Activated gamma-delta T cell (primary cell): ENCODE results near the gene PXDN.

Source experiments
- DNase-seq: peaks from one replicate; lab custom pipeline; 2025; lab: John Stamatoyannopoulos, UW

PXDN gene

DNA sequence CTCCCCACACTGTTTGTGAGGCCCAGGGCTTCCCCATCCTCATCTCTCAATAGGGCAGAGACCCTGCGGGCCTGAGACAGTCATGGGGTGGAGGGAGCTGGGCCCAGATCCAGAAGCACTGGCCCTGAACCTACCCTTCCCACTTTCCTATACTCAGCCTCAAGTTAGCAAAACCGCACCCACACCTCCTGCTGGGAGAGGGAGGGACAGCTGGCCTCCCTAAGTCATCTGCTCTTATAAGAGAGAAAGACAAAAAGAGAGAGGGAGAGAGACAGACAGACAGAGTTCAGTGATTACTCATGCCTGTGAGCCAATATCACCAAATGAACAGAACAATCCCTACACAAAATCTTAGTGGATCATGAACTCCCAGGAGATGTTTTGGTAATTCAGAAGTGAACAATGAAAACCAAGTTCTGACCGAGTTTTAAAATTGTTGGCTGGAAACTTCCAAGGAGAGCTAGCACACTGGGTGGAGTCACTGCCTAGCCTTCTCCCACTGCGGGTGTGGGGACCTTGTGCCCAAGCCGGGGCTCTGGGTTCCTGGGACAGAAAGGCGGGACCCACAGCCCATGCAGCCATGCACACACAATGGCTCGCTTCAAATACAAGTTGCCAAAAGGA is 130.5 kb downstream of the PXDN start:
- DNase-seq, result no peak

DNA sequence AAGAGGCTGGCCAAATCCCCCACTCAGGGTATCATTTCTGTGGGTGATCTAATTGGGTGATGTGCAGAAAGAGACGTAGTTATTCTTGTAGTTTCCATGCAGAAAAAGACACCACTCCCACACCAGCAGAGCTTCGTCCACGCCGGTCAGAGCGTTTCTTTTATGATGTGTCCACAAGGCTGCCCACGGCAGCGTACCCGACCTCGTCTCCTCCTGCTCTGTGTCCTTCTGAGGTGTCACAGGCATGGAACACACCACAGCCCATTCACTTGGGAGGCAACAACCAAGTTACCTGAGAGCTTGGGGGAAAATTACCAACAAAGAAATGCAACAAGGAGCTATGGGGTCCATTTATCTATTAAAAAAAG is 131.3 kb downstream of the PXDN start:
- no peak for DNase-seq

- no peak for DNase-seq
Observed at GRCh38 chr2:1612391-1613077, 131.8 kb downstream of the PXDN start.

DNA sequence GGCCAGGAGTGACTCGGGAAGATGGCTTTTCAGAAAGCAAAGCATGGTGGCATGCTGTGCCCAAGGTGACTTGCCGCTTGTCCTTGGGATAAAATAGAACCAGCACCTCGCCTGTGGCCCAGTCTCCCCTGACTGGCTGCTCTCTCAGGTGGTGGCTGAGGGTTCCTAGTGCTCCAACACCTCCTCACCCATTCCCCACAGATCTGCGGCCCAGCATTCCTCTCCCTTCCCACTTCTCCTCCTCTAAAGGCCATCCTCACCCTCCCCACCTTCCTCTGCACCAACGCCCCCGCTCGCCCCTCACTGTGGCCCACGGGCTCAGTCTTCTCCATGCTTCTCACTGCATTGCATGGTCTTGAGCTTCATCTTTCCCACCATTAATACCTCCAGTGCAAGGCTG is 132.4 kb downstream of the PXDN start:
- no peak for DNase-seq

GRCh38 chr2:1610096-1610485 is 134.2 kb downstream of the PXDN start:
- no peak for DNase-seq

- no peak for DNase-seq
Observed at GRCh38 chr2:1609485-1610095, 134.7 kb downstream of the PXDN start.

DNA sequence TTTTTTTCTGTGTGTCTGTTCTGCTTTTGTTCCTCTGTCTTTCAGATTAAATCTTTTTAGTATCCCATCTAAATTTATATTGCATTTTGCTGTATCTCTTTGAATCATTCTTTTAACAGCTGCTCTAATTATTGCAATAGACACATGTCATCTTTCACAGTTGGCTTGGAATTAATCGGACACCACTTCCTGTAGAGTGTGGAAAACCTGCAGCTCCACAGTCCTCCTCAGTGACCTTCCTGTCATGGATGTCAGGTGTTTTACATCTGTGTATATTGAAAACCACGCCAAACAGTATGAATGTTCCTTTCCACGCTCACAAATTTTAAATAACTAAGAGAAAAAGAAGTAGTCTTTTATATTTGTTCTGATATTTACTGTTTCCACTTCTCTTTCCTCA is 135.3 kb downstream of the PXDN start:
- DNase-seq, result no peak

DNA sequence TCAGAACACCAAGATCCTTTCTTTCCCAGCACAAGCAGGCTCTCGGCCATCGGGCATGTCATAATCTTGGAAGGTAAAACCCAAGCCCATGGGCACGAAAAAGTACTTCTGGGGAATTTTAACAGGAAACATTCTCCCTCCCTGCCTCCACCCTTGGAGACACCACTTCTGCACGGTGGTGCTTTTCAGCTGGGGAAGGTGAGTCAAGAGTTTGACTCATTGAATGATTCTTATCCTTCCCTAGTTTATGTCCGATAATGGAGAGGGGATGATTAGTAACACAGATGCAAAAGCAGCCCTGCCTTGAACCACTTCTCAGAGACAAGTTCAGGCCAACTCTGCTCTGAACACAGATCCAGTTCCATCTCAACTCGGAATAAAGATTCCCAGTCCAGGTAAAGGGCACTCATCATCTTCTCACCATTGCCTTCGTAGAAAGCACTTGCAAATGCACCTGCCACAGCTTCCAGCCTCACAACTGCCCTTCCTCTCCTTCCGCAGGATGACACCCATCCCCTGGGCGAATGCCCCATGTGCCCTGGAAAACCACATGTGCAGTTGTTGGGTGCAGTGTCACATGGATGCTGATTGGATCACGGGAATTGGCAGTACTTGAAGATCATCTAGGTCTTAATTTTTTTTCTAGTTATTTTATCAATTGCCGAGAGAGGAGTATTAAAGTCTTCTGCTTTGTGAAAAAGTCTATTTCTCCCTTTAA is 136.2 kb downstream of the PXDN start:
- DNase-seq, result no peak

- DNase-seq, result no peak
Observed at GRCh38 chr2:1607236-1607920, 136.9 kb downstream of the PXDN start.

DNA sequence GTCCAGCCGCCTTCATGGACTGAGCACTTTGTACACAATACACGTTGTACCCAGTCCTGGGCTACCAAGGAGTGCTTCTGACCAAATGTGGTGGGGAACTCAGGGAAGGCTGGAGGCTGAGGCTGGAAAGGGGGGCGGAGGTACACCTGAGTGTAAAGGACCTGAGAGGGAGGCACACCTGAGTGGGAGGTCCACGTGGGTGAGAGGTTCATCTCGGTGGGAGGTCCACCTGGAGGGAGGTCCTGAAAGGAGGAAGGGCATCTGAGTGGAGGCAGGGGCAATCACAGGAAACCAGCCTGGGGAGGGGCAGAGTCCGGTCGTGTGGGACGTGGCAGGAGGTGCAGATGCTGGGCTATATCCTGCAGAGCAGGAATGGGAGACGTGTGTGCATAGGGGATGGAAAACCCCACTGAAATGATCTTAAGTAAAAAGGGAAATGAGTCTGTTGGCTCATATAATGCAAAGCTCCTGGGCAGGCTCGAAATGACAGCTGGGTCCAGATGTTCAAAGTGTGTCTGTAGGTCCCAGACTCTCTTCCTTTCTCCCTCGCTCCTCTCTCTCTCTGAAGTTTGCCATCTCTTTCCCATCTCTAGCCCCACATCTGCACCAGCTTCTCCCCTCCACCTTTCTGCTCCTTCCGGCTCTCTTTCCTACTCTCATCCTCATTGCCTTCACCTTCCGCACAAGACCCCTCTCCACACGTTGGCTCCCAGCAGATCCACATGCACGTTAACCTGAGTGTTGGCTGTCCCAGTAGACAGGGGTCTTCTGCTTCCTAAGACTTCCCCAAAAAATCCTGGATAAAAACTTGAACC is 137.7 kb downstream of the PXDN start:
- DNase-seq, result no peak

DNA sequence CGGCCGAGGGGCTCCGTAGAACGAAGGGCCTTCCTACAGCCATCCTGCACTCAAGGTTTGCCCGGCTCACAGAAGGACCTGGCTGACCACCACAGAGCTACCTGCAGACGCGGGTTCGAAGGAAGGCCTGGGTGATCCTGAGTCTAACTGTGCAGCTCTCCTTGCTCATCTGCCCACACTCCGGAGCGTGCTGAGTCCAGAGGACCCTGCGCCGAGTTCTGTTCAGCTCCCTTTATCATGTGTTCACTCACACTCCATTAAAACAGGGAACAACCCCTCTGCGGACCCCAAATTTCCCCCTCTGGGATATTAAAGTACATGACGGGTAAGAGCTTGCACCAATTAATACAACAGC is 138.3 kb downstream of the PXDN start:
- no peak for DNase-seq

DNA sequence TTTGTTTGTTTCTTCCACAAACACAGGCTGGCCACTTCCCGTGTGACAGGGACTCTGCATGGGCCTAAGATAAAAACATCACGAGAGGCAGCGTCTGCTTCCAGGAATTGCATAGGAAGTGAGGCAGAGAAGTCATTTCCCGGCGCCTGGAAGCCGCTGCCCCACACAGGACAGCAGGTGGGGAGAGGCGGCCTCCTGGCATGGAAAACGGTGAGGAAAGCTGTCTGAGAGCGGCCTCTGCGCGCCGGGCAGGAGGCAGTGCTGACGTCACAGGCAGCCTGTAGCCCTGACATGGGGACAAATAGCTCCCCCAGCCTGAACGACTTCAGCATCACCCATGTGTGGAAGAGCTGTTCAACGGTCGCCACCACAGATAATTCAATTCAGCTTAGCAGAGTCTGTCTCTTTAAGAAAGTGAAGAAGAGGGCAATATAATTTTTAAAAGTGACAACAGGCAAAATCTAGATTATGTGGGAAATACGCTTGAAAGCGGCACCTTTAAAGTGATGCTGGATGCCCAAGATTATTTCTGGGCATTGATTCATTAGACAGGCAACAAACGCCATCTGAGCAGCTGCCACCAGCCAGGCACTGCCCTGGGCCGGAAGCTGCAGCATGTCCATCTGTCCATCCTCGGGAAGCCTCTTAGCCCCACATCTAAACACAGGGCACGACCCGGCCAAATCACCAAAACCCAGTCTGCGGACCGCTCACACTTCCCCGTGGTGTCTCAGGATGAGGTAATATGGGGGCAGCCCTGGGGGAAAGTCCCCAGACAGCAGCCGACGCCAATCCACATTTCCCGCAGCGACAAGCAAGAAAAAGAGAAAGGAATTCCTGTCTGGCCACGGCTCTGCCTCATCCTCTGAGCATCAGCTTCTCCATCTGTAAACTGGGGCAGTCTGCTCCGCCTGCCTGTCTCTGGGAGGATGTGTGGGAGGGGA is 138.9 kb downstream of the PXDN start:
- DNase-seq, result no peak

- no peak for DNase-seq
Observed at GRCh38 chr2:1603521-1603920, 140.8 kb downstream of the PXDN start.

DNA sequence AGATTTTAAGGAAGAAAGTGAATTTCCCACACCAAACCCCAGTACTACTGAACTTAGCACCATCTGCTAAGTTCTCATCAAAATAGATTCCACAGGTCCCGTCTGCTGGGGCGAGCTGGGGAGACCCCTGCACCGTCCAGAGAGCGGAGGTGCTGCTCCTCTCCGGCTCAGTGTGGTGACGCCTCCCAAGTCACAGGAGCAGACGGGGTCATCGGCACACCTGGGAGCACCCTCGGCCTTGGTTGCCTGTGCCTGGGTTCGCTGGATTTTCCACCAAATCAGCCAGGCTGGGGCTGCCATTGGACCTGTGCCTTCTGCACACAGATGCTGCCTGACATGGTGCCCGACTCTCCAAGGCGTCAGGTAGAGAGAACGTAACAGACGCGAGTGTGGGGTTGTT is 141.3 kb downstream of the PXDN start:
- DNase-seq, result no peak

- DNase-seq, result no peak
Observed at GRCh38 chr2:1602278-1603010, 141.9 kb downstream of the PXDN start.

DNA sequence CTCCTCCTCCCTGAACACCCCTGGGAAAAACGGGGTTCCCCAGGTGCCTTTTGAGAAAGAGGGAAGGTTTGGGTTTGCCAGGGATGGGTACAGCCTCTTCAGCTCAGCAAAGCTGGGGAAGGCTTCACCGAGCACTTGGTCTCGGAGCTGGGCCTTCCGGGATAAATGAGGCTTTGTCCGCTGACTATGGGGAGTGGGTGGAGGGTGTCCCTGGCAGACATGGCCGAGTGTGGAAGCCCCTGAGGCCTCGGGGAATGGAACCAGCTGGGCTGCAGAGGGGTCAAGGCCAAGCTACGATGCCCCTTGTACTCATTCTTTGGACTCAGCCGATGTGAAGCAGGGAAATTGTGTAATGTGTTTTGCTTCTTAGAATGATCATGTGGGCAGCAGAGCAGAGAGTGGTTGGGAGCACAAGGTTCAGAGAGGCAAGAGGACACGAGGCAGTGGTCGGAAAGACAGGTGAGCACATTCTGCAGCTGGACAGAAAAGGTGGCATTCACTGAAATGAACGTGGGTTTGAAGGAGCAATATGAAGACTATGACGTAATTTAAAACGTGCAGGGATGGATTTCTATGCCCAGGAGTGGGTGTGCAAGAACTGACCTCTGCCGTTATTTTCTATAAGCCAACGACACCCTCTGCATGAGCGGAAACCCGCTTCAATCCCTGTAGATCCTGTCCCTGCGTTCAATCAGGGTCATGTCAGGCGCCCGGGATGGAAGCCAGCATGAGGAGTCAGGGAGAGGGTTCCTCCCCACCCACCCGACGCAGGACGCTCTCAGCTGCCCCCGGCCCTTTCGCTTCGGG is 142.6 kb downstream of the PXDN start:
- DNase-seq, result no peak

GRCh38 chr2:1601067-1601412 is 143.3 kb downstream of the PXDN start:
- DNase-seq, result no peak

DNA sequence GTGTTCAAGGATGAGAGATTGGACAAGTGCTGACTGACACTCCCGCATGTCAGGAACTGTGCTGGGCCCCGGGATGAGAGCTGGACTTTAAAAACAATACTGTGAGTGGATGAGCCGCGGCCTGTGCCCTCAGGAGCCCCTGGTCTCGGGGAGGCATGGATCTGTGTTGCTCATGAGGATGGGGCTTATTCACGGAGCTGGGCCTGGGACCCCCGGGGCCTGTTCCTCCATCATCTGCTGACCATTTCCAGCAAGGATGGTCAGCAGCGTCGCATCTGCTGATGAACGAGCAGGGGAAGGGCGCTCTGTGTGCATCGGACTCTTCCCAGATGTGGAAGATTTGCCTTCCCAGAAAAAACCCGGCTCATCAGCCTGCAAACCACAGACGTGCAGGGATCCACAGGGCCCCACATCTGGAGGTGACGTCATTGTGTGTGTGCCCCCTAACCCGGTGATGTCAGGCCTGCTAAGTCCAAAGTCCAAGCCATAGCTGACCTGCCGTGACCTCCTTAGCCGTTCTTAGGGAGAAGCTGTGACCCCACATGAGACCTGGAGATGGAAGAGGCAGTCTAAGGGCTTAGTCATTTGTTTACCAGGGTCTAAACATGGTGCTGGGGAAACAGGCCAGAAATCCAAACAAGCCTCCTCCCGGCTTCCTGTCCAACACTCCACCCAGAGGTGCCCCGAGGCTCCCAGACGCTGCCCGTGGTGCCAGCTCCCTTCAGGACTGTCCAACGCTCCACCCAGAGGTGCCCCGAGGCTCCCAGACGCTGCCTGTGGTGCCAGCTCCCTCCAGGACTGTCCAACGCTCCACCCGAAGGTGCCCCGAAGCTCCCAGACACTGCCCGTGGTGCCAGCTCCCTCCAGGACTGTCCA is 143.9 kb downstream of the PXDN start:
- DNase-seq, result no peak
